SW480 (cell line): ENCODE data around the gene DUSP15.
A peak's percentile ranks its signal among the peaks of the same experiment; 100 is the strongest.
"Not testable (repeated sequence)": the region's sequence is repeated elsewhere in the genome, so short reads cannot be mapped to it uniquely, and the experiment has no call there.

ENCODE experiments used
- DNase-seq: peaks from one replicate; pipeline ENCODE4 v3.0.0-alpha.2; 2016; ENCODE audit warnings: low spot score

DUSP15 gene

GRCh38 chr20:31822421-31823330 lies 47.7 kb downstream of the DUSP15 start:
- DNase-seq, result peak; percentile 97

GRCh38 chr20:31821427-31821826 lies 48.9 kb downstream of the DUSP15 start:
- DNase-seq, result no peak

GRCh38 chr20:31820228-31820627 lies 50.1 kb downstream of the DUSP15 start:
- DNase-seq, result no peak

GRCh38 chr20:31819083-31819784 lies 51.1 kb downstream of the DUSP15 start, which contains the start of gene MYLK2:
Gene MYLK2 (plus strand): TSS chr20:31819356. CDS start chr20:31819581, 225 bp downstream.
- DNase-seq, result no peak

- no peak for DNase-seq
These were observed 51.9 kb downstream of the DUSP15 start for GRCh38 chr20:31818376-31818908.

- DNase-seq, result no peak
These were observed 52.9 kb downstream of the DUSP15 start for GRCh38 chr20:31817461-31817860.

- DNase-seq, result no peak
These were observed 54.1 kb downstream of the DUSP15 start for GRCh38 chr20:31816221-31816620.

- no peak for DNase-seq
These were observed 54.7 kb downstream of the DUSP15 start for GRCh38 chr20:31815408-31816188.

GRCh38 chr20:31814142-31814541 lies 56.2 kb downstream of the DUSP15 start:
- not testable (repeated sequence) for DNase-seq

- DNase-seq, result no peak
These were observed 56.7 kb downstream of the DUSP15 start for GRCh38 chr20:31813611-31814010.

- DNase-seq, result no peak
These were observed 58.3 kb downstream of the DUSP15 start for GRCh38 chr20:31811796-31812728.

GRCh38 chr20:31811198-31811597 lies 59.1 kb downstream of the DUSP15 start:
- DNase-seq, result no peak
